HG03103 (cell line): ENCODE data around the gene COL9A3.

ENCODE experiments used
- ATAC-seq: cut with Tn5 transposase; IDR thresholded peaks from one replicate; pipeline ENCODE4 v1.9.1; 2021; ENCODE audit warnings: low read depth; ENCODE audit not compliant: unreplicated experiment

COL9A3 gene

DNA sequence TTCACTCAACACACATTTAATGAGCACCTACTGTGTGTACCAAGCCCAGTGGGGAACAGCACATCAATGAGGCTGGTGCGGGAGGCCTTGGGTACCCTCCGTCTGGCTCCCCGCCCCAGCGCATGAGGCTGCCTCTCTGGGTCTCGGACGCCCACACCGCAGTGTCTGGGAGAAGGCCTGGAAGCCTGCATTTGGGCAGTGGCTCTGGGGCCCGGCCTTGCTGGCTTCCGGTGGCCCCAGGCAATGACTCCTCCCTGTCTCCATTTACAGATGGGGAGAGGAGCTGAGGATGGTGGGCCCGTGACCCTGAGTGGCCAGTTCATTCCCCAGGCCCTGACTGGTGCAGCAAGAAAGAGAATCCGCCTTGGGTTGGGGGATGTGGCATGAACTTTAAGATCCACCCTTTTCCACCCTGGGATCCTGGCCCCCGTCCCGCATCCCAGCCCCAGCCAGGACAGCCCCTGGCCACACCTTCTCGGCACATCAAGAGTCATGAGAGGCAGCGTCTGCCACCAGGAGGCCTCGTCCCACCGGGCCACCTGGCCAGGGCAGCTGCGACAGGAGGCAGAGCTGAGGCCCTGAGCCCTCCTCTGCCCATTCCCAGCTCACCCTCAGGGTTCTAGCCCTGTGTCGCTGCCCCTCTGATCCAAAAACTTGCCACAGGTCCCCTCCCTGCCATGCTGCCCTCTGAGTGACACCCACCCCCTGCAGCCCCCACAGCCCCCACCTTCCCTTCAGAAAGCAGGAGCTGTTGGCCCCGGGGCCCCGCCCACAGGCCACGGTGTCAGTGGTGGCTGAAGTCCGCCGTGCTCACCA is 38.0 kb upstream of the COL9A3 start:
- no peak for ATAC-seq

DNA sequence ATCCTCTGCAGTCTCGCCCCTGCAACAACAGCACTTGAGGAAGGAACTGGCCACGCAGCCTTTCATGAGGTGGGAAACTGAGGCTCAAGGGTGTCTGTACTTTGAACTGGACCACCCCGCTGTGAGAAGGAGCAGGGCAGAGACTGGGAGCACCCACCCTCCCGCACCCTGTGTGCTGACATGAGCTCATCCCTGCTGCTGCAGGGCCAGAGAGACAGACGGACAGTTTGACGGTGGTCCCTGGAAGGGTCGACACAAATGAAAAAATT is 37.5 kb upstream of the COL9A3 start:
- ATAC-seq = no peak

DNA sequence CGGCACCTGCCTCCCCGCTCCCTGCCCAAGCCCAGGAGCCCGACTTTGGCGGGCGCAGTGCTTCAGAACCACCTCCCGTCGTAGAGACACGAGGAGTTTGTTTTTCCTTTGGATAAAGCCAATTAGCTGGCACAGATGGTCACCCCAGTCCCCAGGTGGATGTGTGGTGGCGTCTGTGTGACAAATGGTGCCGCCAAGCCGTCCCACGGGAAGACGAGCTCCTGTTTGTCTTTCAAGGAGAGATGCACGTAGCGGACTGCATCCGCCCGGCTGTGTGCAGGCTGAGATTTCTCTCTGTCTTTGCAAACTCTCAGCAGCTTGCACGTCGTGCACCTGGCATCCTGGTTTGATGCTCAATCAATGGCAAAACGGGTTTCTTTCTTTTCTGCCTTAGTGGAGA is 36.6 kb upstream of the COL9A3 start:
- no peak for ATAC-seq

GRCh38 chr20:62780696-62781095 is 36.2 kb upstream of the COL9A3 start:
- no peak for ATAC-seq

DNA sequence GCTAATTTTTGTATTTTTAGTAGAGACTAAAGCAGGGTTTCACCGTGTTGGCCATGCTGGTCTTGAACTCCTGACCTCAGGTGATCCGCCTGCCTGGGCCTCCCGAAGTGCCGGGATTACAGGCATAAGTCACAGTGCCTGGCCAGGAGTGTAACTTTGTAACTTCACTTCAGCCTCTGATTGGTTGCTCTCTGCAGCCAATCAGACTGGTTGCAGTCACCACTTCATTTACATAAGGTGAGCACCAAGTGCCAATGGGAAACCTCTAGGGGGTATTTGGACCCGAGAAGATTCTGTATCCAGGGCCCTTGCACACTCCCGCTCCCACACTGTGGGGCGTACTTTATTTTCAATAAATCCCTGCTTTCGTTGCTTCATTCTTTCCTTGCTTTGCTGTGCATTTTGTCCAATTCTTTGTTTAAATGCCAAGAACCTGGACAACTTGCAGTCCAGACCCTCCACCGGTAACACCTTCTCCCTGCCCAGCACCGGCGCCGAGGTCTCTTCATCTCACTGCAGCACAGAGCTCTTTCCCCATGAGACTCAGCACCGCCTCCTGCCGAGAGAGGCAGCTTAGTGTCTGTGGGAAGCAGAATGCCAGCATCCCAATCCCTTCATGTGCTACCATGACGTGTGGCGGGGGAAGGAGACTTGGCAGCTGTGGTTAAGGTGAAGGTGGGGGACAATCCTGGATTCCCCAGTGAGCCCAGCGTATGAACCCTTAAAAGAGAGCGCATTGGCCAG is 34.5 kb upstream of the COL9A3 start:
- ATAC-seq = no peak

GRCh38 chr20:62782893-62783278 is 34.0 kb upstream of the COL9A3 start:
- ATAC-seq = no peak

DNA sequence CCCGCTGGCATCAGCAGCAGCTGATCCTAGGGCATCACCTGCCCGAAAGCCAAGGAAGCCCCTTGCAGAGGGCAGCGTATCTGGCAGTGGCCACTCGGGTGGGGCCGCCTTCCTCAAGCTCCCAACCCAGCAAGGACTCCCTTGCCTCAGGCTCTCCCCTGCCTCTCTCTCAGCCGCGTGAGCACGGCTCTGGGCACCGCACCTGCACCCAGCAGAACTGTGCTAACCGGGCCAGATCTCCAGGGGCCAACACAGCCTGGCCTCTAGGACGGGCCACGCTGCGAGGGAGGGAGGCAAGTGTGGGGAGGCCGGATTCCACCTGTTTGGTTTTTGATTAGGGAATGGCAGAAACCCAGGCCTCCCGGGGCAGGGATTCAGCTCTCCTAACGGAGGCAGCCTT is 32.4 kb upstream of the COL9A3 start:
- no peak for ATAC-seq

DNA sequence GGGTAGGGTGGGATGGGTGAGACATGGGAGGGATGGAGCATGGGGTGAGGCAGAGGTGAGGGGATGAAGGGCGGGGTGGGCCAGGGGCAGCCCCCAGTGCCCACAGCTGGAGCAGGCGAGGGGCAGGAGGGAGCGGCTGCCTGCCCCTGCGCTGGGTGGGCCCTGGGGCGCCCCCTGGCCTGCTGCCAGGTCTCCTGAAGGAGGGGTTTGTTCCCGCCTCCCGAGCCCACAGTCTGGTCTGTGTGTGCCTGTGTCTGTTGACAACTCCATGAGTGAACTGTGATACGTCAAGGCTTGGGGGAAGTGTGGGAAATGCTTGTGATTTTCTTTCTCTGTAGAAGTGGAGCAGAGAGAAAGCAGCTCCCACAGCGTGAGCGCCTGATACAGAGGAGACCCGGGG is 31.5 kb upstream of the COL9A3 start:
- no peak for ATAC-seq

DNA sequence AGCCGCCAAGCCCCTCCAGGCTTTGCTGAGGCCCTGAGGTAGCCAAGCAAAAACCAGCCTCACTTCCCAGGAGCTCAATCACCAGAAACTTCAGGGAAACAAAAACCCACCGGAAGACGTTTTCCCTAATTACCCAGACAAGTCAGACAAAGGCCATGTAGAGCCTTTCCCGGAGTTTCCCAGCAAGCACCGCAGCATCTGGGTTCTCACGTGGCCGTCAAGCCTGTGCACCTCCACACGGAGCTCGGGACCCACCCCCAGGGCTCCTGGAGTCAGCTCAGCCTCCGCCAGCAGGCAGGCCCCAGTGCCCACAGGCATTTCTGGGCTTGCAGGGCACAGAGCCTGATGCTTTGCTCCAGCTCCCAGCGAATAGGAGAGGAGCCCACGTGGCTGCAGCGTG is 30.7 kb upstream of the COL9A3 start:
- no peak for ATAC-seq

DNA sequence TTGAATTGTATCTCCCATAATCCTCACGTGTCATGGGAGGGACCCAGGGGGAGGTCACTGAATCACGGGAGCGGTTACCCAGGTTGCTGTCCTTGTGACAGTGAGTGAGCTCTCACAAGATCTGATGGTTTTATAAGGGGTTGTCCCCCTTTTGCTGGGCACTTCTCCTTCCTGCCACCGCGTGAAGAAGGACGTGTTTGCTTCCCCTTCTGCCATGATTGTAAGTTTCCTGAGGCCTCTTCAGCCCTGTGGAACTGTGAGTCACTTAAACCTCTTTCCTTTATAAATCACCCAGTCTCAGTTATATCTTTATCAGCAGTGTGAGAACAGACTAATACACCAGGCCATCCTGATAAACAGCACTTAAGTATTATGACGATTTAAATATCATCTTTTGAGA is 29.5 kb upstream of the COL9A3 start:
- no peak for ATAC-seq

DNA sequence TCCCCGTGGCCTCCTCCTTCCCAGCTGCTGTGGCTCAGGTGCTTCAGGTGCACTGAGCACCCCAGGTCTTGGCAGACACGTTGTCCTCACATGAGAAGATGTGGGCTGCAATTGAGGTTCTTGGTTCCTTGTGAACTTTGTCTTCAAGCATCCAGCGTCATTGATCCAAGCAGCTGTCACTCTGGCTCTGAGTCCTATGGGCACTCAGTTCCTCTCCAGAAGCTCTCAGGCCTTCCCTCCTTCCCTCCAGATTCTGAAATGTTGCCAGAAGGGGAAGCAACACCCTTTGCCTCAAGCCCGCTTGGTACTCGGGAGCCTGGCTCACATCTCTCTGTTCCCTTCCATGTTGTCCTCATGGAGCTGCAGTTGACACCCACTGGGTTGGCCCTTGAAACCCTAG is 29.0 kb upstream of the COL9A3 start:
- no peak for ATAC-seq

- ATAC-seq = no peak
These were observed 28.2 kb upstream of the COL9A3 start for GRCh38 chr20:62788607-62789006.

DNA sequence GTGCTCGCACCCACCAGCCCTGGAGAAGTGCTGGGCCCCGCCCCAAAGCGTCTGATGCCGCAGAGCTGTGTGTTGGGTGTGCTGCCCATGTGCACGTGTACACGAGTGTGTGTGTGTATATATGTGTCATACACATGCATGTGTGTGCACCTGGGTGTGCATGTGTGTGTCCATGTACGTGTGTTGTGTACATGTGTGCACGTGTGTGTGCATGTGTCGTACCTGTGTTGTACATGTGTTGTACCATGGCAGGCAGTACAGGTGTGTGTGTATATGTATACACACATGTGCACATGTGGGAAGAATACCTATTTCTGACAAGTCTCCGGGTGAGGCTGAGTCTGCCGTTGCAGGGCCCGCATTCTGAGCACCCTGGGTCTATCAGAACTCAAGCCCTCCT is 26.8 kb upstream of the COL9A3 start:
- no peak for ATAC-seq

DNA sequence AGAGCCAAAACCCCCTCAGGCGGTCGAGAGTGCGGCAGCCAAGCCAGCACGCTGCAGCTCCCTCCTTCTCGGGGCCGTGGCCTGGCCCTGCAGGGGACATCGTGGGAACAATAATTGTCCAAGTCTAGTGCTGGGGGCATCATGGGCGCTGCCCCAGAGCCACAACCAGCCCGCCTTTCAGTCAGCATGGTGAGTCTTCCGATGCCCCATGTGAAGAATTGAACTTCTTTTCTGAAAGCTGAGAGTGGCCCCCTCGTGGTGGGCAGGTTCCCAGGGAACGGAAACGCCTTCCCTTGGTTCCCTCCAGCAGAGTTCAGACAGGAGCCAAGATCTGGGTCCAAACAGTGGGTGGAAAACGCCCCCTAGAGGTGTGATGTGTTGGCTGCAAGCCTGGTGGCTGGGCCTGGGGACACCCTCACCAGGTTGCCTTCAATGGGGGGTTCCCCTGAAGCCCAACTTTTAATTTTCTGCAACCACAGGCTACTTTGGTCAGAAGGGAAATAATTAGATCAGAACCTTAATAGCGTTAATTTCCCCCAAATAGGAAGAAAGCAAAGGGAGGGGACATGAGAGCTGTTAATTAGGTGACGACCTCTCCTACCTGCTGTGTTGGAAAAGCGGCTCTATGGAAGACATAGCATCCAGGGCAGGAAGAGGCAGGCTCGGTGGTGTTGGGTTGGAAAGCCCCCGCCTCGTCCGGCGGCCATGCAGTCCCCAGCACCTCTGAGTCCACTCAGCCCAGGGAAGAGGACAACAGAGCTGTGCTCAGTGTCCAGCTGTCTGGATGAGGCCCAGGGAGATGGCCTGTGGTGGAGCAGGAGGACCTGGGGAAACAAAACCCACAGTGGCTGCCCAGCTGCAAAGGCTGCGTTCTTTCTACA is 25.3 kb upstream of the COL9A3 start:
- no peak for ATAC-seq

DNA sequence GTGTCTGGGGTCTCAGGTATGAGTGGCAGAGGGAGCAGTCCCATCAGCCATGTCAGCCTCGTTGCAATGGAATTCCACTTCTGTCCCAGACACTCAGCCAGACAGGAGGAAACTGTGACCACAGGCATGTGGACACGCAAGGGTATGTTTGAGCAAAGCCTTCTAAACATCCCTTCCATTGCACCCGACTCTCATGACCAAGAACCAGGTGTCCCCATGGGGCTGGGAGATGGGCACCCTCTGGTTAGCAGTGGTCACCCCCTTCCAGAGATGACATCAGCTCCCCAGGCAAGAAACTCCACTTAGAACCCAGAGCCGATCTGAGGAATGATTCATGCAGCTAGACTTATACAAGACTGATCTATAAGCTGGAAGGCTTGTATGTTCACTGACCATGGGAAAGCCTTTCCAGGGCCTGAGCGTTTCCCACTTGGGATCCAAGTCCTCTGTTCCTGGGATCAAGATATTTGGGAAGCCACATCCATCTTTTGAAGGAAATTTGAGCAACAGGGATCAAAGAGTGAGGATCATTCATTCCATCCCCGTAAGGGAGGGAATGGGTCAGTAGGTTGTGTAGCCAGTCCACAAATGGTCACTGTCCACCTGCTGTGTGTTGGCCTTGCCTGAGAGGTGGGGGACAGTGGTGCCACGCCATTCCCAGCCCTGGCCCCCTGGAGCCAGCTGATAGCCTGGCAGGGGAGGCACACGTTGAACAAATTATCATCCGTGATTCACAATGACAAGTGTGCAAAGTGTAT is 24.5 kb upstream of the COL9A3 start:
- ATAC-seq = no peak

DNA sequence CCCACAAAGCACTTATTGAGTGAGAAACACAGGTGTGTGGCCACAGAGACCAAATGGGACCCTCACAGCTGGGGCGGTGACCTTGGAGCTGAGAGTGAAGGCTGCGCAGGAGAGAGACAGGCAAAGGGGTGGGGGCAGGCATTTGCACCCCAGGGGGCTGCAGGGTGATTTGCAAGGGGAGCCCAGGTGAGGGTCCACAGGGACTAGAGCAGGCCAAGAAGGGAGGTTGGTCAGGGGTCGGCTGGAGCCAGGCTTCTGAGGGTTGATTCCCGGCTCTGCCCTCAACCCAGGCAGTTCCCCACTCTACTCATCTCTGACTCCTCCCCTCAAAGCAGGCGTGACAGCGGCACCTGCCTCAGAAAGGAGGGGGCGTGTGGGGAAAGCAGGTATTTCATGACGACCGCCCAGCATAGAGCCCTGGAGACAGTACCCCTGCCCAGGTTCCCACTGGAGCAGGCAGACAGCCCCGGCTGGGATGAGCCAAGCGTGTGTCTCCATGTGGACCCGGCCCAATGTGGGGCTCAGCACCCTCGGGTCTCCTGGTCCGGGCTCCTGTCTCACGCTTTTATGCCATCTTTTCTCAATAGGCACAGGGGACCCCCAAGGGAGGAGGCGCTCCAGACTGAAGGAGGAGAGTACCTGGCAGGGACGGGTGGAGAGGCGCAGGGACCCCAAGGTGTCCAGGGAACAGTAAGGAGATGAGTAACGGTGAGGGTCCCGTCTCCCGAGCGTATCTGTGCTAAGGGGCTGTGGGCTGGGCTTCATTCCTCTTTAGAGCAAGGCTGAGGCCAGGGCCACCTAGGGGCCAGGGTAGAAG is 23.7 kb upstream of the COL9A3 start:
- ATAC-seq = no peak

DNA sequence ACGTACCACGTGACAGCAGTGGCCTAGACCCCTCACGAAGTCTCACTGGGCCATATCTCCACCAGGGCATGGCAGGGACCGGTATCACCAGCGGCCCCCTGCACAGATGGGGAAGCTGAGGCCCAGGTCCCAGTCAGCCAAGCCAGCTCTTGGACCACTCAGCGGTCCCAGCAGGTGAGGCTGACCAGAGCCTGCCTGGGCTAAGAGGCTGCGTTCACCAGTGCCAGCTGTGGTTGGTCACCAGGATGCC is 23.2 kb upstream of the COL9A3 start:
- ATAC-seq = no peak

DNA sequence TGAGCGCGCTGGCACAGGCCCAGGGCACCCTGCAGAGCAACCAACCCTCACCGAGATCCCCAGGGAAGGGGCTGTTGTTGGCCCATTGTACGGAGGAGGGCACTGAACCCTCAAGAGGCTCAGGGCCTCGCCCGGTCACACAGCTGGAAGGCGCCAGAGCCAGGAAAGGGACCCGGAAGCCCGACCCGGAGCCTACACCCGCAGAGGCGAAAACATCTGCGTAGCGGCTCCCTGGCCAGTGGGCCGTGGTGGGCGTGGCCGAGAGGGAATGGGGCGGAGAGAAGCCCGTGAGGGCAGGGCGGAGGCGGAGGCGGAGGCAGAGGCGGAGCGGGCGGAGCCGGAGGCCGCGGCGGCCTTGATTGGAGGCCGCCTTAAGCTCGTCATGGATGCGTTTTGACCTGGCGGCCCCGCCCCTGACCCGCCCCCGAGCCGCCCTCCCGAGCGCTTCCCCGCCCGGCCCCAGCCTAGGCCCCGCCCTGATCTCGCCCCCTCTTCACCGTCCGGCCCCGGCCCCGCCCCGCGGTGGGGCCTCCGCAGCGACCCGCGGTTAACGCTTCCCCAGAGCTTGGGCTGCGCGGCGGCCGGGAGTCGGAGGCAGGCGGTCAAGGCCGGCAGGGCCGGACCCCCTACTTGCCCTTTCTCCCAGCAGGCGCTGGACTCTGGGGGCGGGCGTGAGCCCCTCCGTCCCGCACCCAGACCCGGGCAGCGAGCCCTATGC is 22.7 kb upstream of the COL9A3 start:
- ATAC-seq = peak; percentile 62

DNA sequence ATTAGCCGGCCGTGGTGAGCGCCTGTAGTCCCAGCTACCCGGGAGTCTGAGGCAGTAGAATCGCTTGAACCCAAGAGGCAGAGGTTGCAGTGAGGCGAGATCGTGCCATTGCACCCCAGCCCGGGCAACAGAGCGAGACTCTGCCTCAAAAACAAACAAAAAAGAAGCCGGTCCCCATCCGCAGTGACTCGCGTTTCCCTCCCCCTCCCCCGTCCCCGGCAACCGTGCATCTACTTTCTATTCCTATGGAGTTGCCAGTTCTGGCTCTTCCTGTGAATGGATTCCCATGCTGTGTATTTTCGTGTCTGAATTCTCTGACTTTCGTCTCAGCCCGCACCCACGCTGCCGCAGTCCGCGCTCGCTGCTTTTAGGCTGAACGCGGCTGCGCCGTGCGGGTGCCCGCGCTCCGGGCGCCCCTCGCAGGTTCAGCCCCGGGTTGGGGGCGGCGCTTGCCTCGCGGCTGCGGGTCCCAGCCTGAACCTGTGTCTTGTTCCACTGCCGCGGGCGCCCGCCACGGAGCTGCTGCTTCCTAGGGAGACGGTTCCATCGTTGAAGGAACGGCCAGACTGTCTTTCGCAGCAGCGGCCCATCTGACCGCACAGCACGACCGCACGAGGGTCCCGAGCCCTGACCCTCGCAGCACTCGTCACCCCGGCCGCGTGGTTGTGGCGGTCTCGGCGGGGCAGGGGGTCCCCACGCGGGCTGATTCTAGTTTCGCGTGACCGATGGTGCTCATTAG is 21.7 kb upstream of the COL9A3 start:
- ATAC-seq = no peak
